GM18867 (cell line): ENCODE data around the gene ORC6.
A peak's percentile ranks its signal among the peaks of the same experiment; 100 is the strongest.

ENCODE experiments used
- ATAC-seq: cut with Tn5 transposase; IDR thresholded peaks from one replicate; pipeline ENCODE4 v1.9.1; 2021; ENCODE audit warnings: mild to moderate bottlenecking, moderate library complexity; ENCODE audit not compliant: unreplicated experiment

Gene ORC6

GRCh38 chr16:46730801-46731690 lies 41.6 kb downstream of the ORC6 start:
- ATAC-seq, result no peak

- ATAC-seq, result no peak
Measured at GRCh38 chr16:46731691-46732555, 42.5 kb downstream of the ORC6 start.

GRCh38 chr16:46732561-46732960 lies 43.1 kb downstream of the ORC6 start:
- no peak for ATAC-seq

- no peak for ATAC-seq
Measured at GRCh38 chr16:46733319-46733830, 43.9 kb downstream of the ORC6 start.

- no peak for ATAC-seq
Measured at GRCh38 chr16:46736695-46737094, 47.2 kb downstream of the ORC6 start.

- no peak for ATAC-seq
Measured at GRCh38 chr16:46737621-46738214, 48.3 kb downstream of the ORC6 start.

GRCh38 chr16:46739934-46740333 lies 50.5 kb downstream of the ORC6 start:
- no peak for ATAC-seq

- ATAC-seq, result peak; percentile 50
Measured at GRCh38 chr16:46743232-46743719, 53.8 kb downstream of the ORC6 start.

GRCh38 chr16:46745617-46746016 lies 56.2 kb downstream of the ORC6 start:
- ATAC-seq, result no peak

GRCh38 chr16:46746821-46747776 lies 57.6 kb downstream of the ORC6 start:
- no peak for ATAC-seq
